ENCODE results near the gene GLTPD2.

Gene GLTPD2

GRCh38 chr17:4764595-4764994 lies 24.2 kb upstream of the GLTPD2 start:
- TF ChIP-seq CTCF (IDR thresholded peaks at IDR 0.05), result peak; percentile 50
- Histone ChIP-seq H3K4me1 (ENCODE audit: control insufficient read depth in 1 of 2, insufficient read depth in 1 of 2, low read depth in 1 of 2, low read length in 1 of 2) (peaks cover 29 to 31% of the 10 kb centered on the region in 2 experiments), H3K36me3 (no peaks in the 10 kb centered on the region), H3K27ac (peak overlapping the region; percentile 77), H3K27me3 (peaks cover 11% of the 10 kb centered on the region), H3K9me3 (no peaks in the 10 kb centered on the region), H3K4me3 (ENCODE audit: low read depth in 1 of 2, low read length in 1 of 2) (no peak overlapping the region)

GRCh38 chr17:4766201-4766600 lies 22.6 kb upstream of the GLTPD2 start:
- peaks cover 4% of the 10 kb centered on the region for H3K27me3 ChIP-seq
- TF ChIP-seq CTCF (IDR thresholded peaks at IDR 0.05), result no peak
- H3K27ac ChIP-seq, result peak overlapping the region; percentile 77
- no peaks in the 10 kb centered on the region for H3K9me3 ChIP-seq
- no peaks in the 10 kb centered on the region for H3K36me3 ChIP-seq
- peaks cover 29 to 31% of the 10 kb centered on the region in 2 experiments for H3K4me1 ChIP-seq (ENCODE audit: control insufficient read depth in 1 of 2, insufficient read depth in 1 of 2, low read depth in 1 of 2, low read length in 1 of 2)
- H3K4me3 ChIP-seq (ENCODE audit: low read depth in 1 of 2, low read length in 1 of 2), result no peak overlapping the region

GRCh38 chr17:4766723-4767122 lies 22.0 kb upstream of the GLTPD2 start:
- Histone ChIP-seq H3K36me3 (no peaks in the 10 kb centered on the region), H3K27ac (peak overlapping the region; percentile 77), H3K4me3 (ENCODE audit: low read depth in 1 of 2, low read length in 1 of 2) (no peak overlapping the region), H3K4me1 (ENCODE audit: control insufficient read depth in 1 of 2, insufficient read depth in 1 of 2, low read depth in 1 of 2, low read length in 1 of 2) (peaks cover 29 to 31% of the 10 kb centered on the region in 2 experiments), H3K27me3 (peaks cover 5% of the 10 kb centered on the region), H3K9me3 (no peaks in the 10 kb centered on the region)
- TF ChIP-seq CTCF (IDR thresholded peaks at IDR 0.05), result no peak

GRCh38 chr17:4768298-4768697 lies 20.5 kb upstream of the GLTPD2 start:
- H3K36me3 ChIP-seq, result no peaks in the 10 kb centered on the region
- no peaks in the 10 kb centered on the region for H3K9me3 ChIP-seq
- H3K4me3 ChIP-seq (ENCODE audit: low read depth in 1 of 2, low read length in 1 of 2), result no peak overlapping the region
- TF ChIP-seq CTCF (IDR thresholded peaks at IDR 0.05), result no peak
- H3K27ac ChIP-seq, result no peak overlapping the region
- H3K4me1 ChIP-seq (ENCODE audit: control insufficient read depth in 1 of 2, insufficient read depth in 1 of 2, low read depth in 1 of 2, low read length in 1 of 2), result peaks cover 29 to 31% of the 10 kb centered on the region in 2 experiments
- peaks cover 11% of the 10 kb centered on the region for H3K27me3 ChIP-seq

- no peaks in the 10 kb centered on the region for H3K36me3 ChIP-seq
- peaks cover 17% of the 10 kb centered on the region for H3K27me3 ChIP-seq
- no peak overlapping the region for H3K27ac ChIP-seq
- no peak for TF ChIP-seq CTCF (IDR thresholded peaks at IDR 0.05)
- H3K9me3 ChIP-seq, result no peaks in the 10 kb centered on the region
- H3K4me3 ChIP-seq (ENCODE audit: low read depth in 1 of 2, low read length in 1 of 2), result no peak overlapping the region
- peaks cover 21 to 24% of the 10 kb centered on the region in 2 experiments for H3K4me1 ChIP-seq (ENCODE audit: control insufficient read depth in 1 of 2, insufficient read depth in 1 of 2, low read depth in 1 of 2, low read length in 1 of 2)
These were observed 19.1 kb upstream of the GLTPD2 start for GRCh38 chr17:4769628-4770027.

Measured in neutrophil (primary cell).